ENCODE data around the gene GNB1L.
"Not testable (repeated sequence)": the region's sequence is repeated elsewhere in the genome, so short reads cannot be mapped to it uniquely, and the experiment has no call there.

GNB1L gene

GRCh38 chr22:19843857-19844376, 10.8 kb downstream of the GNB1L start:
- DNase-seq (ENCODE audit: low read depth in 2 of 2): no peak

- DNase-seq (ENCODE audit: low read depth in 2 of 2): no peak
Measured at GRCh38 chr22:19843107-19843856, 11.4 kb downstream of the GNB1L start.

DNA sequence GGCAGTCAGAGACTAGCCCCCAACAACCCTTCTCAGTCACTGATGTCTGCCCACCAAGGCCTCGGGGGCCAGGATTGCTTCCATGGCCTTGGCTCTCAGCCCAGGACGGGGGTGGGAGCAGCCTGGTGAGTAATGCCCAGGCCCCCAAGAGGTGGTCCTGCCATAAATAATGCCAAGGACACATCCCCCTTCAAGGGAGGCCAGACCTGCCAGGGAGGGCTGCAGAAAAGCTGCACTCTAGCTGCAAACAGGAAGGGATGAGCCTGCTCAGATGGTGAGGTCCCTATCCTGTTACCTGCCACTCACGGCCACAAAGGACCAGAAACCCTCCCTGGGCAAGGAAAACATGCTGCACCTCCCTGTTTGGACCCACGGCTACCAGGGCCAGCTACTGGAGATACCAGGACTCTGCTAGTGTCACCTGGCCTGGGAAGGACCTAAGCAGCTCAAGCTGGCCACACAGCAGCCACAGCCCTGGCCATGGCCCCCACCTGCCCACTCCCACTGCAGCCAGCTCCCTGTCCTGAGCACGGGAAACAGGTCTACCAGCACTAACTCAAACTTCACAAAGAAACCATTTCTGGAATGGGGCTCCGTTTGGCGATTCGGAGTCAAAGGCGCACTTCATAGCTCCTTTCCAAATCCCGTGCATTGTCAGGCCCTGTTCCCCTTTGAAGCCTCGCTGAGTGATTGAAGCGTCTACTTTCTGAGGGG, 12.1 kb downstream of the GNB1L start:
- no peak for DNase-seq (ENCODE audit: low read depth in 2 of 2)

GRCh38 chr22:19841641-19842392, 12.9 kb downstream of the GNB1L start:
- DNase-seq (ENCODE audit: low read depth in 2 of 2): no peak

- DNase-seq (ENCODE audit: low read depth in 2 of 2): no peak
Measured at GRCh38 chr22:19840955-19841640, 13.6 kb downstream of the GNB1L start.

DNA sequence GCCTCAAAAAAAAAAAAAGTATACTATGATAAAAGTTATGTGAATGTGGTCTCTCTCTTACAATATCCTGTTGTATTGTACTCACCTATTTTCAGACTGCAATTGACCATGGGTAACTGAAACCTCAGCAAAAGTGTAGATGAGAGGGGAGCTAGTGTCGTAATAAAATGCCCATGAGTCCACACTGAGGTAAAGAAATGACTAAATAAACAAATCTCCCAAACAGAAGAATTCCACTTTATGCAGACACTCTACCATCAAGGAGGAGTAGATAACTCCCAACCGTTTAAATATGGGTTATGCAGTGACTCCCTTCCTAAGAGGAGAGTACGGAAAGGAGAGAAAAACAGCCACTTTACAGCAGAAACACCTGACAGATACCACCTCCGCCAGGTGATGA, 14.6 kb downstream of the GNB1L start:
- DNase-seq (ENCODE audit: low read depth in 2 of 2): no peak

- no peak for DNase-seq (ENCODE audit: low read depth in 2 of 2)
Measured at GRCh38 chr22:19837915-19838314, 16.8 kb downstream of the GNB1L start.

DNA sequence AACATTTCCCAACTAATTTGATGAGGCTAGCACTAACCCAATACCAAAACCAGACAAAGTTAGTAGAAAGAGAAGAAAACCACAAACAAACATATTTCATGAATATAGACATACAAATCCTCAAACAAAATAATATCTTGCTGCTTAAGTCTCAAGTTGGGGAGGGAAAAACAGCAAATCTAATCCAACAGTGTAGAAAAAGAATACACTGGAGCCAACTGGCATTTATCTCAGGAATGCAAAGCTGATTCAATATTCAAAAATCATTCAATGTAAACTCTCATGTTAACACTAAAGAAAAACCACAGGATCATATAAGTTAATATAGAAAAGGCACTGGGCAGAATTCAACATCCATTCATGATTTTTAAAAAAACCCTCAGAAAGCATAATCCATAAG, 18.2 kb downstream of the GNB1L start:
- DNase-seq (ENCODE audit: low read depth in 2 of 2): no peak

DNA sequence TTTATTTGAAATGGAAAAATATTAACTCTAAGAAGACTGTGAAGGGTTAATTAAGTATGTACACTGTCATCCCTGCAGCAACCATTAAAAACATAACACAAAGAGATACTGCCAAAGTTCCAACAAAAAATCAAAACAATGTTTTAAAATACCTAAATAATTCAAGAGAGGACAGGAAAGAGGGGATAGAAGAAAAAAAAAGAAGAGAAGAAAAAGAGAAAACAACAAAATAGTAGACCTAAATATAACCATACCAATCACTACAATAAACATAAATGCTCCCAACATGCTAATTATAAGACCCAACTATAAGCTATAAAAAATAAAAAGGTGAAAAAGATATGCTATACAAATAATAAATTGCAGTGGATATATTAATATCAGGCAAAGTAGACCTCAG, 20.1 kb downstream of the GNB1L start:
- no peak for DNase-seq (ENCODE audit: low read depth in 2 of 2)

DNA sequence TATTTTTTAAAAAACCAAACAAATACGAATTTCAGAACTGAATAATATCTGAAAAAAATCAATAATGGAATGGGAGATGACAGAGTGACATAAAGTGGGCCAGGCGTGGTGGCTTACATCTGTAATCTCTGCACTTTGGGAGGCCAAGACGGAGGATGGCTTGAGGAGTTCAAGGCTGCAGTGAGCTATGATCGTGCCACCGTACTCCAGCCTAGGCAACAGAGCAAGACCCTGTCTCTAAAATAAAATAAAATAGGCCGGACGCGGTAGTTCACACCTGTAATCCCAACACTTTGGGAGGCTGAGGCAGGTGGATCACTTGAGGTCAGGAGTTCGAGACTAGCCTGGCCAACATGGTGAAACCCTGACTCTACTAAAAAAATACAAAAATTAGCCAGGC, 21.3 kb downstream of the GNB1L start:
- not testable (repeated sequence) for DNase-seq (ENCODE audit: low read depth in 2 of 2)

GRCh38 chr22:19832476-19833108, 22.1 kb downstream of the GNB1L start:
- no peak for DNase-seq (ENCODE audit: low read depth in 2 of 2)

GRCh38 chr22:19831979-19832378, 22.7 kb downstream of the GNB1L start:
- DNase-seq (ENCODE audit: low read depth in 2 of 2): not testable (repeated sequence)

DNA sequence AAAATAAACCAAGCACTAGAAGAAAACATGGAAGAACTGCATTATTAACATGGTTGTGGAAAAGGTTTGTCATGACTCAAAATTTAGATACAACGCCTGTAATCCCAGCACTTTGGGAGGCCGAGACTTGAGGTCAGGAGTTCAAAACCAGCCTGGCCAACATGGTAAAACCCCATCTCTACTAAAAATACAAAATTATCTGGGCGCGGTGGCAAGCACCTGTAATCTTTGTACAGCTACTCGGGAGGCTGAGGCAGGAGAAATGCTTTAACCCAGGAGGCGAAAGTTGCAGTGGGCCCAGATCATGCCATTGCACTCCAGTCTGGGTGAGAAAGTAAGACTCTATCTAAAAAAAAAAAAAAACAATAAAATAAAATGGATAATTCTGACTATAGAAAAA, 23.7 kb downstream of the GNB1L start:
- no peak for DNase-seq (ENCODE audit: low read depth in 2 of 2)

DNA sequence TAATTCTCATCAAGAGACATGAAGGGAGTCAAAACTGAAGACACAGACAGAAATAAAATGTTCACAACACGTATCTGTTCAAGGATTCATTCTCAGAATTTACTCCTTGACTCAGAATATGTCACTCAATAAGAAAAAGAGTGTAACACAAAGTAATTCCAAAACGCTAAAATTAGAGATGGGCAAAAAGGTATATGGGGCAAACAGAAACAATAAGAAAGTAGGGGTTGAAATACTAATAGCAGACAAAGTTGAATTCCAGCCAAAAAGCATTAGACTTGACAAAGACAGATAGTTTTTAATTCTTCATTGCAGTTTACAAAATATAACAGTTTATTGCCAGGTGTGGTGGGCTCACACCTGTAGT, 26.7 kb downstream of the GNB1L start:
- no peak for DNase-seq (ENCODE audit: low read depth in 2 of 2)

DNA sequence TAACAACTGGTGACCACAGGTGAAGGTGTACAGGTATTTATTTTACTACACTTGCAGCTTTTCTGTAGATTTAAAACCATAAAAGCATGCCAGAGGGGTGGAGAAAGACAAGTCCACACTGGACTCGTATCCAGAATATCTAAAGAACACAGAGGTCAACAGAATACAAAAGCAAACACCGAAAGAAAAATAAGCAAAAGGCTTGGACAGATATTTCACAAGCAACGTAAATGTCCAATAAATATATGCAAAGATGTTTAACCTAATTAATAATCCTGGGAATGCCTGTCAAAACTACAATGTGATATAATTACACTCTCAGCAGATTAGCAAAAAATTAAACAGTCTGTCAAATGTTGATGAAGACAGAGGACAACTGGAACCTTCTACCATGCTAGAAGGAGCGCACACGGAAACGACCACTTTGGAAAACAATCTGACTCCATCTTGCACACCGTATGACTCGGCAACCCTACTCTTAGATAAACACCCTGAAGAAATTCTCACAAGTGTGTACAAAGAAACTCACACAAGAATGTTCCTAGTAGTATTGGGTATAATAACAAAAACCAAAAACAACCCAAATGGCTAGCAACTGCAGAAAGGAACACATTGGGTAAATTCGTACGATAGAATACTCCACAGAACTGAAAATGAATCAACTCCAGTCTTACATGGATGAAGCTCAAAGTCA, 27.2 kb downstream of the GNB1L start:
- no peak for DNase-seq (ENCODE audit: low read depth in 2 of 2)

GRCh38 chr22:19826619-19826950, 28.1 kb downstream of the GNB1L start:
- no peak for DNase-seq (ENCODE audit: low read depth in 2 of 2)

DNA sequence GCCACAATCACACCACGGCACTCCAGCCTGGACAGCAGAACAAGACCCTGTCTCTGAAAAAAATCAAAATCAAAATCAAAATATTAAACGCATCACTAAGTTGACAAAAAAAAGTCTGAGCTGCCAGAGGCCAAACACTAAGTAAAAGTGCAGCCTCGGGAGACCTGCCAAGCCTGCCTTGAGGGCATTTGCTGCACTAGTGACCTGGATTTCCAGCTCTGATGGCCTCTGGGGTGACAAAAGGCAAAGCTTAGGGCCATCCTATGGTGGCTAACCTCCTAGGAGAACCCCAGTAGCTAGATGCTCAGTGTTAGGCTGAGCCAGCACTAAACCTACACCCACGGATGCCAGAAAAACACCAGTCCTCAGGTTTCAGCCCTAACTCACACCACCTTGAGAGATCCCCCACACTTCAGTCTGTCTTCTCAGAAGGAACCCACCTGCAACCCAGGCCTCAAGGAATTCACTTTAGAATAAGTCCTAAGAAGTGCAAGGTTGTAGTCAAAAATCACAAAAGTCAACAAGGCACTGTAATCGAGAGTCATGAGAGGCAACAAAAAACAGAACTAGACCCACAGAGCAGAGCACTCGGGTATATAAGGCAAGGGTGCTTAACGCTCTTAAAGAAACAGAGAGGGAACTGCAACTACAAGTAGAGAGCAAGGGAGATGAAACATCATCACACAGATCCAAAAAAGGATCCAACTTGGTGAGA, 28.6 kb downstream of the GNB1L start:
- DNase-seq (ENCODE audit: low read depth in 2 of 2): no peak

- no peak for DNase-seq (ENCODE audit: low read depth in 2 of 2)
Measured at GRCh38 chr22:19824926-19825339, 29.7 kb downstream of the GNB1L start.

- DNase-seq (ENCODE audit: low read depth in 2 of 2): no peak
Measured at GRCh38 chr22:19824212-19824925, 30.3 kb downstream of the GNB1L start.

DNA sequence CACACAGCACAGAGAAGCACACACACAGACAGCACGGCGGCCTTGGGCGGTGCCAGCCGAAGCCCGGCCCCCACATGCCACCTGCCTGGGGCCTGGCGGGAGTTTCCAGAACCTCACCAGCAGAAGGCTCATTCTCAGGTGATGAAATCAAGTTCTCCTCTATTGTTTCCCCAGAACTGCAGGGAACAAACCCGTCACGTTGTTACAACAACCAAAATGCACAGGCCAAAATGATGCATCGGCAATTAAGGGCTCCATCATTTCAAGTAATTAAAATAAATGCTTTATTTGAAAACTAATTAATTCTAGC, 30.8 kb downstream of the GNB1L start:
- no peak for DNase-seq (ENCODE audit: low read depth in 2 of 2)
